GM19455 (cell line): Measurements from ENCODE around the gene PATL1.

Experiments
- ATAC-seq: cut with Tn5 transposase; IDR thresholded peaks from one replicate; pipeline ENCODE4 v1.9.1; 2021; ENCODE audit not compliant: unreplicated experiment

The PATL1 gene

GRCh38 chr11:59615637-59616395 is 53.0 kb downstream of the PATL1 start, which contains the start of gene OSBP:
Gene OSBP, minus strand, starts transcription at chr11:59615774. Its CDS starts 110 bp downstream, at chr11:59615664.
- ATAC-seq: peak; percentile 88

- peak; percentile 17 for ATAC-seq
Measured at GRCh38 chr11:59615120-59615636, 53.7 kb downstream of the PATL1 start.

- ATAC-seq: no peak
Measured at GRCh38 chr11:59614277-59615119, 54.3 kb downstream of the PATL1 start.

GRCh38 chr11:59611570-59612565 is 57.0 kb downstream of the PATL1 start:
- ATAC-seq: no peak

DNA sequence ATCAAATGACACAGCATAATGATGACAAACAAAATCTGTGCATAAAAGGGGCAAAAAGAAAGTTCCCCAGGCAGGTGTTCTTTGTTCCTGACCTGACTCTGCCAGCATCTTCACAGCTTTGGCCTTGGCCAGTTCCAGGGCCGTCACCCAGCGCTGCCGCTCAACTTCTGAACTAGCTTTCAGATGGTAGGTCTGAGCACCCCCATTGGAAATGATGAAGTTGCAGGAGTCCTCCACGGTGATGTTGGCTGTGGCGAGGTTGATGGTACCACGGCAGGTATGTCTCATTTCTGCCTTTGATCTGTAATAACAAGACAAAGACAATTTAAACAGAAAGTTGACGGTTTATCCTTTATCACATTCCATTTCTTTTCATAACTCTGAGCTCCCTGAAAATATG is 58.5 kb downstream of the PATL1 start:
- ATAC-seq: no peak

DNA sequence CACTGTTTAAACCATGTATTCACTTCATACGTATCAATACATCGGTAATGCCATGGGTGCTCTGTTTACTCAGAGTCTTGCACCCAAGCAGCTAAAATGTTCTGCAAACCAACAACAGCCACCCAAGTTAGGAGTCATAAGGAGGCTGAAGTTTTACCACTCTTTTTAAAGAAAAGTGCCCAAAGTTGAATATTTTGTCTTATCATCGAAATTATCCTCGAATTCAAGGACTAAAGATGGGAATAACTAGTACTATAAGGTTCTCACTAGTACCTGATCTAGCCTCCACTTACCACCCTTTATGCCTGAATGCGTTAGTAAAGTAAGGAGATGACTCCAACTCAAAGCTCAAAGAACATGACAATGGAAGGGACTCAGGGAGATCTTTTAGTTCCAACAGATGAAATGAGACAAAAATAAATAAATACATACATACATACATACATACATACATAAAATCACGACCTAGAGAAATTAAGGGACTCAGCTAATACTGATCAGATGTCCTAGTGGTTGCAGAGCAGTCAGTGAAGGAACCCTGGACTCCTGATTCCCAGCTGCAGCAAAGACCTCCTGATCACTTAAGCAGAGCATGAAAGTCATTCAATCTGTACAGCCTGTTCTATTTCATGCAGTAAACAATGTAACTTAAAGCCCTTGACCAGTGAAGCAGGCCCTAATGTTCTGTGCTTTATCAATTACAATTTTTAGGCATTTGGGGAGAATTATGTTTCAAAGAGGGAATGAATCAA is 61.0 kb downstream of the PATL1 start:
- no peak for ATAC-seq

DNA sequence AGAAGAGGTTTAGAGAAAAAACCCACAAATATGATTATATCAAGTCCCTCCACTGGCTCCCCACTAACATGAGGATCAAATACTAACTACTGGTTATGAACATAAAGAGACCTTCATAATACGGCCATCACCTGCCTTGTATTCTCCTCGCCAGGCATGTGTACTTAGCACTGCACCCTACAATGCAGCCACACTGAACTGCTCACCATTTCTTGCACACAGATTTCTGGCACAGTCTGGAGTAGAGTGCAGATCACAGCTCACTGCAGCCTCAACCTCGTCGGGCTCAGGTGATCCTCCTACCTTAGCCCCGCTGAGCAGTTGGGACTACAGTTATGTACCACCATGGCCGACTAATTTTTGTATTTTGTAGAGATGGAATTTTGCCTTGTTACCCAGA is 66.4 kb downstream of the PATL1 start:
- ATAC-seq: no peak

DNA sequence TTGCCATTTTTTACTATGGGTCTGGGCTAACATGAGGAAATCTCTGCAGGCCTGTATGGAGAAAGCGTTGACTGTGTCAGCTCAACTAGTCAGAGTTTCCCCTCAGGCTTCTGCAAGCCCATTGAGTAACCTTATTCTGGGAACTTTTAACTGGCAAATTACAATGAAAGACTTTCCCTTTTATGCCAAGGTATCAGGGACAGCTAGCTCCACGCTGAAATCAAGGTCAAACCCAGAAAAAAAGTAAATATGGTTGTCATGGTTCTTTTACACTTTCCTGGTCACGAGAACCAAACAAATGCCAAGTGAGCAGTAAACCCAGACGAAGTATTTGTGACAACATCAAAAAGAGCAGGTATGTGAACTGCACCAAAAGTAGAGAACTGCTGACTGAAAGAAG is 67.0 kb downstream of the PATL1 start:
- no peak for ATAC-seq

DNA sequence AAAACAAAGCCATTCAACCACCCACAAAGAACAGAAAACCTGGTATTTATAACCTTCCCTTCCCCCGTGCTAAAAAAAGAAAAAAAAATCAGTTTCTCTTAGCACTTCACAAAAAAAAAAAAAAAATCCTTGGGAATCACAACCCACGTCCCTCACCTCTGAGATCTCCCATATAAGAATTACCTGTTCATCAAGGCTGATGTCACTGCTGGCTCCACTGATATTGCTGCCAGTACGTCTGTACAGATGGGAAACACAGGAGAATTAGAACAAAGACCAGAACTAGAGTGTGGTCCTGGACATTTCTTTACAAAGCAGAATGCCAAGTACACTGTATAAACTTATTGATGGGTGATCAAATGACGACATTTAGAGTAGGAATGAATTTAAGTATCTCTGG is 68.2 kb downstream of the PATL1 start:
- ATAC-seq: no peak

DNA sequence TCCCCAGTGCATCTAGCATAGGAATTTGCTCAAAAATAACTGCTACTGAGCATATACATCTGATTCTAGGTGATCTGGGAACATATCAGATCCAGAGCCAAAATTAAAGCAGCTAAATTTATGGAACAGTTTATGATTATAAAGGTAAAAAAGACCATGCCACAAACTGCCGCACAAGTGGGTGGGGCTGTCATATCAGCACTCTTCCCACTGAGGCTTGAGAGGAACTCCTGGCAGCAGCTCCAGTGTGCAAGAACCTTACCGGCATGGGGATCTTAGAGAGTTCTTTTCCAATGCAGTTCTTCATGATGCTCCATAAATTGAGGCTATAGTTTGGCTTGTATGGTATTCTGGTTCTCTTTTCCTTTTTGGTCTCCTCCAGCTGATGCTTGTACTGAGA is 68.6 kb downstream of the PATL1 start:
- ATAC-seq: no peak

- no peak for ATAC-seq
Measured at GRCh38 chr11:59598961-59599360, 69.9 kb downstream of the PATL1 start.
